ENCODE results near the gene CXCL14. TPM values are rescaled to one million over a fixed set of nuclear protein-coding genes. Genes with fewer than 3 reads are reported as not detected.
A peak's percentile ranks its signal among the peaks of the same experiment; 100 is the strongest.

CXCL14 gene
- total and polyA plus RNA-seq, 7 donors: 2.6 to 28.9 (median 21.4) TPM

DNA sequence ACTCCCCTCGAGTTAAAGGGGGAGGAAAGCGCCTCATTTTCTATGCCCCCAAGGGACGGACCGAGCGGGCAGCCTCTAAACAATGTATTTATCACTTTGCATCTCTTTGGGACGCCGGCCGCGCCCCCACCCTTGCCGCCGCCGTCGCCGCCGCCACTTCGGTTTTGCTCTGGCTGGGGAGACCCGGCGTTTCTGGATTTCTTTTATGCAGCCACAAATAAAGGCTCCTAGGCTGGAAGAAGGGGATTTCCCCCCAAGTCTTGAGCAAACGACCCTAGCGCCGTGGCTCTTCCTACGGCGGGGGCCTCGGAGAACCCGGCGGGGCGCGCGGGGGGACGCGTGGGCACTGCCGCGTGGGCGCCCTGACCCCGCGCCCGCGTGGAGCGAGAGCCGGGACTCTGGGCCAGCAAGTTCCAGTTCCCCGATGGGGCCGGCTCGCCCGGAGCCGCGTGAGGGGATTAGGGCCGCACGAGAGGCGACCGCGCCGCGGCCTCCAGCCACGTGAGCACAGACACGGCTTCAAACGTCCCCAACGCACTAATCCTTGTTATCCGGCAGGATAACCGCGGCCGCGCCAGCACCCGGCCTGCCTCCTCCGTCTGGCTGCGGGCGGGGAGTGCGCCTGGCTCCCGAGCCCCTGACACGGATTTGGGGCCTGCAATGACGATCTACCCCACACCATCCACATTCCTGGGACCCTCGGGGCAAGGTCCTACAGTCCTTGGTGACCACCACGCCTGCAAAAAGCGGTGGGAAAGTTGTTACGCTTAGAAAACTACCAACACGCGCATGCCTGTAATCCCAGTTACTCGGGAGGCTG, 35.1 kb downstream of the CXCL14 start:
- TF ChIP-seq, protein P1, sequence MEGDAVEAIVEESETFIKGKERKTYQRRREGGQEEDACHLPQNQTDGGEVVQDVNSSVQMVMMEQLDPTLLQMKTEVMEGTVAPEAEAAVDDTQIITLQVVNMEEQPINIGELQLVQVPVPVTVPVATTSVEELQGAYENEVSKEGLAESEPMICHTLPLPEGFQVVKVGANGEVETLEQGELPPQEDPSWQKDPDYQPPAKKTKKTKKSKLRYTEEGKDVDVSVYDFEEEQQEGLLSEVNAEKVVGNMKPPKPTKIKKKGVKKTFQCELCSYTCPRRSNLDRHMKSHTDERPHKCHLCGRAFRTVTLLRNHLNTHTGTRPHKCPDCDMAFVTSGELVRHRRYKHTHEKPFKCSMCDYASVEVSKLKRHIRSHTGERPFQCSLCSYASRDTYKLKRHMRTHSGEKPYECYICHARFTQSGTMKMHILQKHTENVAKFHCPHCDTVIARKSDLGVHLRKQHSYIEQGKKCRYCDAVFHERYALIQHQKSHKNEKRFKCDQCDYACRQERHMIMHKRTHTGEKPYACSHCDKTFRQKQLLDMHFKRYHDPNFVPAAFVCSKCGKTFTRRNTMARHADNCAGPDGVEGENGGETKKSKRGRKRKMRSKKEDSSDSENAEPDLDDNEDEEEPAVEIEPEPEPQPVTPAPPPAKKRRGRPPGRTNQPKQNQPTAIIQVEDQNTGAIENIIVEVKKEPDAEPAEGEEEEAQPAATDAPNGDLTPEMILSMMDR (IDR thresholded peaks at IDR 0.05): no peak
- peaks cover 11% of the 10 kb centered on the region for H3K4me1 ChIP-seq
- DNase-seq: no peak
- H3K27me3 ChIP-seq (ENCODE audit: insufficient read depth in 3 of 3, low read length in 2 of 3): peaks cover 0 to 91% (median 31%) of the 10 kb centered on the region in 3 donors
- intact Hi-C loops (cut with DNase I): no loop called here
- H3K27ac ChIP-seq: no peak overlapping the region
- no peaks in the 10 kb centered on the region for H3K36me3 ChIP-seq (ENCODE audit: insufficient read depth in 1 of 2, low read depth in 1 of 2)
- 3 to 6% (median 5%) methylated on average over 71 to 77 of the region's 77 CpGs for WGBS, 3 donors
- ATAC-seq: peak; percentile 37 to 74 (median 54)
- H3K4me3 ChIP-seq: peak overlapping the region; percentile 57
- no peaks in the 10 kb centered on the region for H3K9me3 ChIP-seq

GRCh38 chr5:135543001-135543484, 35.7 kb downstream of the CXCL14 start:
- no peaks in the 10 kb centered on the region for H3K9me3 ChIP-seq
- H3K4me3 ChIP-seq: peak overlapping the region; percentile 57
- H3K27ac ChIP-seq: no peak overlapping the region
- intact Hi-C loops (cut with DNase I): no loop called here
- DNase-seq: no peak
- H3K36me3 ChIP-seq (ENCODE audit: insufficient read depth in 1 of 2, low read depth in 1 of 2): no peaks in the 10 kb centered on the region
- H3K27me3 ChIP-seq (ENCODE audit: insufficient read depth in 3 of 3, low read length in 2 of 3): peaks cover 0 to 97% (median 30%) of the 10 kb centered on the region in 3 donors
- peaks cover 11% of the 10 kb centered on the region for H3K4me1 ChIP-seq
- 61 to 75% (median 70%) methylated on average over 5 of the region's 5 CpGs for WGBS, 3 donors
- TF ChIP-seq, protein P1 (IDR thresholded peaks at IDR 0.05): no peak
- ATAC-seq: no peak

DNA sequence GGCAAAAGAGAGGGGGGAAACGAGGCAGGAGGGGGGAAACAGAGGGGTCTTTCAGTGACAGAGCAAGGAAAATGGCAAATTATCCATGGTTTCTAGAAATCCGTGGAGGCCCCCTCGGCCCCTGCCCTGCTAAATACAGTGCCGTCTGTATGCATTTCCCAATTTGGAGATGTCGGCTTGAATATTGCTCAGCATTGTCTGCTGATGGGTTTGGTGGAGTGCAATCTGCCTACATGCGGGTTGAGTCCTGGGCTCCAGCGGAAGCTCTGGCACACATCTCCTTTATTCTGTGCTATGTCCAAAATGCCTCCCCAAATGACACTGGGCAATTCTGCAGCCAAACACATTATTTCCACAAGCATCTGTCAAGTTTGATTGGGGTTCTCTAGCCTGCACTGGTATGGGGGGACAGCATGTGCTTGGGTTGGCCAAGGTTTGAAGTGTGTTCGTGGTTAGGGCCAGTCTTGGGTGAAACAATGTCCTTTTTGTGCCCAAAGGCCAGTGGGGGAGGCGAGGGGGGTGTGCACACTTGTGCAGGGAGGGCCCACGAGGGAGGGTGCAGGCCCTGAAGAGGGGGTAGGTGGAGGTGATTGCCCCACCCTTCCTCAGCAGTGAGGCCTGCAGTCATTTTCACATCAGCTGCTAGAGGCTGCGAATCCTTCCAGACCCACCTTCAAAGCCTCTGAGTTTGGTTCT, 36.8 kb downstream of the CXCL14 start:
- H3K27ac ChIP-seq: no peak overlapping the region
- H3K36me3 ChIP-seq (ENCODE audit: insufficient read depth in 1 of 2, low read depth in 1 of 2): no peaks in the 10 kb centered on the region
- intact Hi-C loops (cut with DNase I): no loop called here
- DNase-seq: no peak
- no peak for ATAC-seq
- H3K27me3 ChIP-seq (ENCODE audit: insufficient read depth in 3 of 3, low read length in 2 of 3): peaks cover 0 to 97% (median 40%) of the 10 kb centered on the region in 3 donors
- H3K4me3 ChIP-seq: no peak overlapping the region
- WGBS, 3 donors: 48 to 69% (median 69%) methylated on average over 11 of the region's 11 CpGs
- peaks cover 11% of the 10 kb centered on the region for H3K4me1 ChIP-seq
- TF ChIP-seq, protein P1 (IDR thresholded peaks at IDR 0.05): no peak
- no peaks in the 10 kb centered on the region for H3K9me3 ChIP-seq

- DNase-seq (no peak), ATAC-seq (no peak)
- Histone ChIP-seq H3K4me1 (peaks cover 20% of the 10 kb centered on the region), H3K4me3 (no peak overlapping the region), H3K9me3 (no peaks in the 10 kb centered on the region), H3K27ac (no peak overlapping the region), H3K27me3 (ENCODE audit: insufficient read depth in 3 of 3, low read length in 2 of 3) (peaks cover 0 to 99% (median 38%) of the 10 kb centered on the region in 3 donors), H3K36me3 (ENCODE audit: insufficient read depth in 1 of 2, low read depth in 1 of 2) (no peaks in the 10 kb centered on the region)
- TF ChIP-seq, protein P1 (IDR thresholded peaks at IDR 0.05): no peak
- intact Hi-C loops (cut with DNase I): no loop called here
- 77 to 83% (median 79%) methylated on average over 4 of the region's 4 CpGs for WGBS, 3 donors
Measured at GRCh38 chr5:135539430-135540005, 39.3 kb downstream of the CXCL14 start.
